Stimulated activated CD4-positive, alpha-beta T cell treated with anti-CD3 and anti-CD28 coated beads, Interleukin-12 subunit alpha, Interleukin-12 subunit beta, amount 100 ng/mL, for 24 hours (primary cell): ENCODE data around the gene CFAP299.
"Not testable (repeated sequence)": the region's sequence is repeated elsewhere in the genome, so short reads cannot be mapped to it uniquely, and the experiment has no call there.

Source experiments
- DNase-seq, 2 experiments: peaks; one replicate each; pipeline ENCODE4 v3.0.0-alpha.2; 2020; ENCODE audit warnings: low read depth in 2 of 2

CFAP299 gene

GRCh38 chr4:80610199-80610598 lies 274.7 kb downstream of the CFAP299 start:
- no peak for DNase-seq

- DNase-seq: no peak
Observed at GRCh38 chr4:80610845-80611677, 275.5 kb downstream of the CFAP299 start.

- no peak for DNase-seq
Observed at GRCh38 chr4:80611678-80611979, 276.1 kb downstream of the CFAP299 start.

GRCh38 chr4:80613470-80613869 lies 277.9 kb downstream of the CFAP299 start:
- DNase-seq: no peak

GRCh38 chr4:80614319-80614718 lies 278.8 kb downstream of the CFAP299 start:
- no peak for DNase-seq

GRCh38 chr4:80615099-80615498 lies 279.6 kb downstream of the CFAP299 start:
- no peak for DNase-seq

- DNase-seq: no peak
Observed at GRCh38 chr4:80619070-80619674, 283.6 kb downstream of the CFAP299 start.

- DNase-seq: no peak
Observed at GRCh38 chr4:80631861-80632260, 296.3 kb downstream of the CFAP299 start.

GRCh38 chr4:80637190-80637589 lies 301.7 kb downstream of the CFAP299 start:
- DNase-seq: no peak

- no peak for DNase-seq
Observed at GRCh38 chr4:80646061-80646460, 310.5 kb downstream of the CFAP299 start.

- no peak for DNase-seq
Observed at GRCh38 chr4:80655662-80656061, 320.1 kb downstream of the CFAP299 start.

- not testable (repeated sequence) for DNase-seq
Observed at GRCh38 chr4:80670118-80670517, 334.6 kb downstream of the CFAP299 start.

- DNase-seq: no peak
Observed at GRCh38 chr4:80678413-80678812, 342.9 kb downstream of the CFAP299 start.

GRCh38 chr4:80680934-80681333 lies 345.4 kb downstream of the CFAP299 start:
- no peak for DNase-seq

GRCh38 chr4:80685214-80685613 lies 349.7 kb downstream of the CFAP299 start:
- no peak for DNase-seq

- DNase-seq: not testable (repeated sequence)
Observed at GRCh38 chr4:80687736-80688135, 352.2 kb downstream of the CFAP299 start.

- no peak for DNase-seq
Observed at GRCh38 chr4:80694171-80694570, 358.6 kb downstream of the CFAP299 start.

- no peak for DNase-seq
Observed at GRCh38 chr4:80705311-80705710, 369.8 kb downstream of the CFAP299 start.

GRCh38 chr4:80709082-80709869 lies 373.7 kb downstream of the CFAP299 start:
- no peak for DNase-seq

GRCh38 chr4:80710748-80711451 lies 375.4 kb downstream of the CFAP299 start:
- DNase-seq: no peak

GRCh38 chr4:80711956-80712355 lies 376.4 kb downstream of the CFAP299 start:
- DNase-seq: no peak

- no peak for DNase-seq
Observed at GRCh38 chr4:80713409-80713808, 377.9 kb downstream of the CFAP299 start.
